Measurements from ENCODE around the gene OR52E6. TPM values are rescaled to one million over a fixed set of nuclear protein-coding genes. Genes with fewer than 3 reads are reported as not detected.

The OR52E6 gene
- total and polyA plus RNA-seq, 2 of the 8 experiments (the other 6 are each of a cell fraction or from before 2014, with no cell fraction given) = 0.14 TPM; not detected in 1

DNA sequence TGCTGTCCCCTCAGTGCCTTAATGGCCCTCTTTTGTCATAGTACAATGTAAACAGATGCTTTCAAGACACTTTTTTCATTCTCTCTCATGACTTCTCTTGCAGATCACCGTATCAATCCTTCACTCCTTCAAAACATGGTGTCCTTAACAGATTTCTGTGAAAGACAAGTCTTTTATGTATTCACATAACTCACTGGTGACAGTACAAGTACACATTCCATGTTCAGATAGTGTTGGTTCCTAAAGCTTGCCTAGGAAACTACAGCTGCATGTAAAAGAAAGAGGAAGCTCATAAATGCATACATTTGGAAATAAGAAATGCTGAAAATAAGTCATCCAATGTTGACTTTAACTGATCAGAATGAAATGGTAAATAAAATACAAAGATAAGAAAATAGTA, 5.0 kb upstream of the OR52E6 start:
- no peaks in the 10 kb centered on the region for H3K27me3 ChIP-seq (replicated peaks in 1 of 4; ENCODE audit: control insufficient read depth in 3 of 4, extremely low read depth in 1 of 4, insufficient read depth in 3 of 4, low read length in 3 of 4)
- H3K79me1 ChIP-seq (ENCODE audit: low read depth, low read length) = no peaks in the 10 kb centered on the region
- no peak overlapping the region for H2BK20ac ChIP-seq (ENCODE audit: low read length)
- H2BK5ac ChIP-seq (ENCODE audit: low read depth, low read length) = no peak overlapping the region
- H3K18ac ChIP-seq (ENCODE audit: extremely low read depth, low read length) = no peak overlapping the region
- H3K9ac ChIP-seq (replicated peaks in 1 of 4; ENCODE audit: extremely low read depth in 1 of 4, low read depth in 3 of 4, low read length in 3 of 4) = no peak overlapping the region
- WGBS, 2 experiments (ENCODE audit: extremely low coverage in 1 of 2, insufficient coverage in 1 of 2, insufficient read length in 1 of 2, insufficient replicate concordance in 2 of 2, low coverage in 1 of 2, low lambda C conversion rate in 2 of 2, missing lambda C conversion rate in 1 of 2) = 96% methylated on average over 1 of the region's 1 CpG; no CpG with 5 or more reads in 1 of the 2 experiments
- H2AK5ac ChIP-seq (ENCODE audit: low read depth, low read length) = no peak overlapping the region
- FAIRE-seq (no peak), DNase-seq (ENCODE audit: low read depth in 1 of 2, low spot score in 2 of 2) (no peak)
- H3K79me2 ChIP-seq (ENCODE audit: control insufficient read depth in 1 of 2, insufficient read depth in 2 of 2, low read length in 2 of 2) = no peaks in the 10 kb centered on the region
- no peak overlapping the region for H4K8ac ChIP-seq (ENCODE audit: extremely low read depth, insufficient read depth, low read length)
- no peak overlapping the region for H3K4ac ChIP-seq (replicated peaks; ENCODE audit: insufficient read length, low read depth, low read length)
- H3K36me3 ChIP-seq (ENCODE audit: control insufficient read depth in 2 of 4, insufficient read depth in 4 of 4, low read length in 3 of 4) = no peaks in the 10 kb centered on the region
- no peak overlapping the region for H4K91ac ChIP-seq (replicated peaks; ENCODE audit: insufficient read length, low read length)
- no peak overlapping the region for H3K4me3 ChIP-seq (ENCODE audit: extremely low read depth in 1 of 4, insufficient read depth in 2 of 4, low read depth in 3 of 4, low read length in 4 of 4)
- no peak overlapping the region for H2BK12ac ChIP-seq (ENCODE audit: low read depth, low read length)
- no peak overlapping the region for H4K5ac ChIP-seq (ENCODE audit: insufficient read length, low read depth, low read length)
- no peaks in the 10 kb centered on the region for H4K20me1 ChIP-seq (replicated peaks in 1 of 2; ENCODE audit: control insufficient read depth in 1 of 2, insufficient read depth in 2 of 2, low read length in 2 of 2)
- no peaks in the 10 kb centered on the region for H3K23me2 ChIP-seq (ENCODE audit: low read depth, low read length)
- no peak overlapping the region for H2BK120ac ChIP-seq (replicated peaks; ENCODE audit: low read depth, low read length)
- no peak overlapping the region for H2BK15ac ChIP-seq (ENCODE audit: low read length)
- no peaks in the 10 kb centered on the region for H3K4me1 ChIP-seq (replicated peaks in 1 of 4; ENCODE audit: control insufficient read depth in 3 of 4, insufficient read depth in 4 of 4, low read length in 3 of 4)
- no peak overlapping the region for H2AFZ ChIP-seq (ENCODE audit: low read length)
- TF ChIP-seq, protein P1, sequence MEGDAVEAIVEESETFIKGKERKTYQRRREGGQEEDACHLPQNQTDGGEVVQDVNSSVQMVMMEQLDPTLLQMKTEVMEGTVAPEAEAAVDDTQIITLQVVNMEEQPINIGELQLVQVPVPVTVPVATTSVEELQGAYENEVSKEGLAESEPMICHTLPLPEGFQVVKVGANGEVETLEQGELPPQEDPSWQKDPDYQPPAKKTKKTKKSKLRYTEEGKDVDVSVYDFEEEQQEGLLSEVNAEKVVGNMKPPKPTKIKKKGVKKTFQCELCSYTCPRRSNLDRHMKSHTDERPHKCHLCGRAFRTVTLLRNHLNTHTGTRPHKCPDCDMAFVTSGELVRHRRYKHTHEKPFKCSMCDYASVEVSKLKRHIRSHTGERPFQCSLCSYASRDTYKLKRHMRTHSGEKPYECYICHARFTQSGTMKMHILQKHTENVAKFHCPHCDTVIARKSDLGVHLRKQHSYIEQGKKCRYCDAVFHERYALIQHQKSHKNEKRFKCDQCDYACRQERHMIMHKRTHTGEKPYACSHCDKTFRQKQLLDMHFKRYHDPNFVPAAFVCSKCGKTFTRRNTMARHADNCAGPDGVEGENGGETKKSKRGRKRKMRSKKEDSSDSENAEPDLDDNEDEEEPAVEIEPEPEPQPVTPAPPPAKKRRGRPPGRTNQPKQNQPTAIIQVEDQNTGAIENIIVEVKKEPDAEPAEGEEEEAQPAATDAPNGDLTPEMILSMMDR (IDR thresholded peaks at IDR 0.05; ENCODE audit: control extremely low read depth in 1 of 3, insufficient read depth in 1 of 3, low read depth in 1 of 3, low read length in 3 of 3) = no peak
- TF ChIP-seq TAF7 (optimal IDR thresholded peaks at IDR 0.05; ENCODE audit: borderline replicate concordance, low read depth, low read length) (no peak), JUND (IDR thresholded peaks at IDR 0.05; ENCODE audit: low read length) (no peak)
- no peak overlapping the region for H3K4me2 ChIP-seq (ENCODE audit: insufficient read depth in 1 of 2, low read depth in 2 of 2, low read length in 2 of 2)
- H3K14ac ChIP-seq (ENCODE audit: insufficient read length) = no peak overlapping the region
- POLR2A ChIA-PET (ENCODE audit: partially characterized antibody) = no interaction called here
- H3K27ac ChIP-seq (ENCODE audit: low read depth, low read length) = no peak overlapping the region
- H3K23ac ChIP-seq (ENCODE audit: insufficient read length) = no peak overlapping the region
- CTCF ChIA-PET (ENCODE audit: partially characterized antibody) = no interaction called here
- H3K56ac ChIP-seq (replicated peaks; ENCODE audit: insufficient read length, low read depth, low read length) = no peak overlapping the region
- no peaks in the 10 kb centered on the region for H3K9me3 ChIP-seq (ENCODE audit: insufficient read depth in 2 of 2, low read depth in 1 of 2, low read length in 1 of 2)
